Lung (tissue), 12 donors: ENCODE measurements around the gene OXNAD1. TPM values are rescaled to one million over a fixed set of nuclear protein-coding genes. Genes with fewer than 3 reads are reported as not detected.
A peak's percentile ranks its signal among the peaks of the same experiment; 100 is the strongest.

ENCODE experiments used
- ATAC-seq: fragments of 200-7000 bp; cut with Tn5 transposase; one replicate; pipeline ENCODE4 v1.9.1; 2020; ENCODE audit warnings: moderate number of reproducible peaks; ENCODE audit not compliant: insufficient read depth, low FRiP score
- DNase-seq, 3 donors: peaks; one replicate each; pipeline ENCODE4 v3.0.0-alpha.2; 2013 to 2017
- H3K27ac ChIP-seq, 2 donors: one replicate each; pipeline ENCODE4 v1.5.1; 2013; ENCODE audit warnings: mild to moderate bottlenecking in 2 of 2, moderate library complexity in 2 of 2, control low read depth in 1 of 2, inconsistent platforms in 1 of 2, low read depth in 1 of 2, low read length in 1 of 2
- H3K27me3 ChIP-seq, 3 donors: one replicate each; pipeline ENCODE4 v1.5.1; 2013; ENCODE audit warnings: low read length in 2 of 3; ENCODE audit not compliant: control insufficient read depth in 3 of 3, insufficient read depth in 3 of 3
- H3K36me3 ChIP-seq, 4 donors: one replicate each; pipeline ENCODE4 v1.5.1; 2013; ENCODE audit warnings: low read length in 4 of 4, mild to moderate bottlenecking in 1 of 4, moderate library complexity in 1 of 4; ENCODE audit not compliant: control insufficient read depth in 4 of 4, insufficient read depth in 4 of 4
- H3K4me1 ChIP-seq, 5 donors: one replicate each; pipeline ENCODE4 v1.5.1; 2013; ENCODE audit warnings: low read length in 5 of 5, mild to moderate bottlenecking in 2 of 5, moderate library complexity in 1 of 5; ENCODE audit not compliant: control insufficient read depth in 5 of 5, insufficient read depth in 5 of 5
- H3K4me3 ChIP-seq: one replicate; pipeline ENCODE4 v1.5.1; 2013; ENCODE audit warnings: mild to moderate bottlenecking, control low read depth, moderate library complexity
- H3K9ac ChIP-seq, 2 donors: one replicate each; pipeline ENCODE4 v1.5.1; 2013; ENCODE audit warnings: low read length in 2 of 2, control low read depth in 1 of 2; ENCODE audit not compliant: insufficient read depth in 1 of 2
- H3K9me3 ChIP-seq, 4 donors: one replicate each; pipeline ENCODE4 v1.5.1; 2013; ENCODE audit warnings: low read length in 3 of 4, mild to moderate bottlenecking in 1 of 4, moderate library complexity in 1 of 4; ENCODE audit not compliant: control insufficient read depth in 4 of 4, insufficient read depth in 3 of 4
- CTCF ChIP-seq: IDR thresholded peaks from 2 replicates; pipeline ENCODE4 v1.5.1; 2012; ENCODE audit warnings: mild to moderate bottlenecking; ENCODE audit errors: control extremely low read depth, extremely low read depth
- WGBS, 2 donors: extraction: QIAGEN DNeasy Blood & Tissue Kit; methylation state at CpG; one replicate each; pipeline ENCODE4 v1.1.7; 2013; 5-methylcytosine and 5-hydroxymethylcytosine counted together
- polyA plus RNA-seq, 2 donors: library from polyadenylated mRNA; stranded (reverse); fragments of 200-250 nt; gene quantifications; one replicate each; pipeline ENCODE4 v1.2.1, GENCODE V29; 2013
- total RNA-seq, 2 donors: library from RNA; depleted of rRNA in 1 of 2; stranded (reverse); fragments of >200 nt in 1 of 2; gene quantifications; one replicate each; pipeline ENCODE4 v1.2.1, GENCODE V29; 2014 to 2021
- donor health status: control.
- donor health status: control.
- donor health status: Bipolar disorder and iron deficiency.
- donor health status: healthy.
- donor health status: DM: yes; HTN: yes; CAD: no.

OXNAD1 gene
- total and polyA plus RNA-seq, 4 donors = 4.4 to 23.4 (median 9.4) TPM

GRCh38 chr3:16236030-16236639 lies 28.9 kb upstream of the OXNAD1 start:
- DNase-seq (no peak), ATAC-seq (no peak)
- WGBS, 2 donors = 83 to 86% methylated on average over 4 of the region's 4 CpGs
- TF ChIP-seq CTCF = no peak
- Histone ChIP-seq H3K4me1 (peaks cover 0 to 12% (median 0%) of the 10 kb centered on the region in 5 donors), H3K27ac (no peak overlapping the region), H3K9me3 (no peaks in the 10 kb centered on the region), H3K36me3 (no peaks in the 10 kb centered on the region), H3K4me3 (no peak overlapping the region), H3K9ac (no peak overlapping the region), H3K27me3 (no peaks in the 10 kb centered on the region)

GRCh38 chr3:16236856-16237393 lies 28.1 kb upstream of the OXNAD1 start:
- H3K27ac ChIP-seq = no peak overlapping the region
- H3K9me3 ChIP-seq = no peaks in the 10 kb centered on the region
- H3K9ac ChIP-seq = no peak overlapping the region
- no peak for TF ChIP-seq CTCF
- H3K36me3 ChIP-seq = no peaks in the 10 kb centered on the region
- no peaks in the 10 kb centered on the region for H3K27me3 ChIP-seq
- H3K4me1 ChIP-seq = peaks cover 0 to 12% (median 0%) of the 10 kb centered on the region in 5 donors
- ATAC-seq (no peak), DNase-seq (peak in 2 of 3 donors; percentile 66 to 80)
- 69 to 93% methylated on average over 3 of the region's 3 CpGs for WGBS, 2 donors
- no peak overlapping the region for H3K4me3 ChIP-seq

- 69 to 90% methylated on average over 3 of the region's 3 CpGs for WGBS, 2 donors
- no peak for ATAC-seq
These were observed 25.8 kb upstream of the OXNAD1 start for GRCh38 chr3:16239086-16239770.

More at GRCh38 chr3:16239086-16239770, 25.8 kb upstream of the OXNAD1 start:
- peak in 1 of 3 donors; percentile 32 for DNase-seq
- H3K9me3 ChIP-seq = no peaks in the 10 kb centered on the region
- H3K27ac ChIP-seq = no peak overlapping the region
- H3K9ac ChIP-seq = no peak overlapping the region
- TF ChIP-seq CTCF = no peak
- H3K27me3 ChIP-seq = no peaks in the 10 kb centered on the region
- no peaks in the 10 kb centered on the region for H3K36me3 ChIP-seq
- peaks cover 0 to 12% (median 3%) of the 10 kb centered on the region in 5 donors for H3K4me1 ChIP-seq
- no peak overlapping the region for H3K4me3 ChIP-seq
